Medulla oblongata (tissue), 1 donor: ENCODE data around the gene FZD2.
"Not testable (repeated sequence)": the region's sequence is repeated elsewhere in the genome, so short reads cannot be mapped to it uniquely, and the experiment has no call there.

Experiments used
- DNase-seq: peaks from one replicate; pipeline ENCODE4 v3.0.0-alpha.2; 2015; ENCODE audit errors: extremely low spot score

FZD2 gene

DNA sequence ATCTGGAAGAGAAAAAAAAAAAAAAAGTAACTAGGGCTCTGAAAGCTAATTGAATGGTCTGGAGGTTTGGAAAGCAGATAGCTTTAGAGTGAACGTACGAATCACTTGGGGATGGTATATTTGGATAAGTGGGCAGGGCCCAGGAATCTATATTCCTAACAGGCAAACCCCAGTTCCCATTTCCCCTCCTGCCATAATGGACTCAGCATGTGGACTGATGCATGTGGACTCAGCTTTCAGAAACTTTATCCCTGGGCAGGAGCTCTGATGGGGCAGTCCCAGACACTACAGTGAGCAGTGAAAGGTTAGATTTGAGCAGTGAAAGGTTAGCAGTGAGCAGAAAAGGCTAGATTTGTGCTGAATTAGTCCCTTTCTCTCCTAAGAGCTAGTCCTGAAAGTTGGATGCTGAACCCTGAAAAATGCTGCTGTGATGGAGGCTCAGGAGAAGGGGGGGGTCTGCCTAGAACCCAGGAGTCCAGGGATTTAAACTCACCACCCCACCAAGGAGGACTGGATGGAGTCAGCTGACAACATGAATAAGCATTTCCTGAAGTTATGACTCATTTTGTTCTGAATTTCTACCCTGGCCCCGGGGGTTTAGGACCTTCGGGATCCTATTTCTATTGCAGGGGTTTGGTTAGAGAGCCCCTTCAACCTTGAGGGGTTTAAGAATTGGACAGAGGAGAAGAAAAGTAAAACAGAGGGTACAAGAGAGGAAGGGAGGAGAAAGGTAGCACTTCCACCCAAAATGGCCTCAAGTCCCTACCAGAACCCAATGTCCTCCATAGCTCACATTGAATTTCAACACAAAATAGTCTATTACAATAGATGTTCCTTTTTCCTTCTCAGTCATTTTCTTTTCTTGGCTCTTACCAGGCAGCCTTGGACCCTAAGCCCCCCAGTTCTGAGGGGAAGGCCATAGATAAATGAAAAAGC lies 10.3 kb upstream of the FZD2 start:
- DNase-seq, result no peak

DNA sequence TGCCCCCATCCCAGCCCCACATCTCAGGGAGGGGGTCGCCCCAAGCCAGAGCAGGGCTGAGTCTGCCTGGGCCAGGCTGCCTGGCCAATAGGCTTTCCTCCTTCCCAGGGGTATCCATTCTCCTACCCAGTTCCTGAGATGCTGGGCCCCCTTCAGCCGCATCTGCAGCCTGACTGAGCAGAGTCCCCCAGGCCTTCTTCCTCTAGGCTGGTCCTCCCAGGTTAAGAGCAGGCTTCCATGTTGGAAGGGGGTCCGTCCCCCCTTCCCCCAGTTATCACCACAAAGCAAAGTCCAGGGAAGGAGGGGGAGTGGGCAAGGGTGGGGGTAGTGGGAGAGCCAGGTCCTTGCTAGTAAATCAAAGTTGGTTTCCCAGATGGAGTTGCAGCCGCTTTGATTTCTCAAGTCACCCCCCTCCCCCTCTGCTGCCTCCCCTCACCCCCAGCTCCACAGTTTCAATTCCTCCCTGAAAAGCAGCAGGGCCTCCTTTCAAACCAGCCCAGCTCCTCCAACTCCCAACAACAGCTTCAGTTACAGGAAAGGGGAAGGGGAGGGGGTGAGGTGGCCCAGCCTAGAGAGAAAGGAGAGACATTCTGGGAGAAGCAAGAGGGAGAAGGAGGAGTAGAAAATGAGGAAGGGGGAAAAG lies 9.5 kb upstream of the FZD2 start:
- DNase-seq, result peak; percentile 66

DNA sequence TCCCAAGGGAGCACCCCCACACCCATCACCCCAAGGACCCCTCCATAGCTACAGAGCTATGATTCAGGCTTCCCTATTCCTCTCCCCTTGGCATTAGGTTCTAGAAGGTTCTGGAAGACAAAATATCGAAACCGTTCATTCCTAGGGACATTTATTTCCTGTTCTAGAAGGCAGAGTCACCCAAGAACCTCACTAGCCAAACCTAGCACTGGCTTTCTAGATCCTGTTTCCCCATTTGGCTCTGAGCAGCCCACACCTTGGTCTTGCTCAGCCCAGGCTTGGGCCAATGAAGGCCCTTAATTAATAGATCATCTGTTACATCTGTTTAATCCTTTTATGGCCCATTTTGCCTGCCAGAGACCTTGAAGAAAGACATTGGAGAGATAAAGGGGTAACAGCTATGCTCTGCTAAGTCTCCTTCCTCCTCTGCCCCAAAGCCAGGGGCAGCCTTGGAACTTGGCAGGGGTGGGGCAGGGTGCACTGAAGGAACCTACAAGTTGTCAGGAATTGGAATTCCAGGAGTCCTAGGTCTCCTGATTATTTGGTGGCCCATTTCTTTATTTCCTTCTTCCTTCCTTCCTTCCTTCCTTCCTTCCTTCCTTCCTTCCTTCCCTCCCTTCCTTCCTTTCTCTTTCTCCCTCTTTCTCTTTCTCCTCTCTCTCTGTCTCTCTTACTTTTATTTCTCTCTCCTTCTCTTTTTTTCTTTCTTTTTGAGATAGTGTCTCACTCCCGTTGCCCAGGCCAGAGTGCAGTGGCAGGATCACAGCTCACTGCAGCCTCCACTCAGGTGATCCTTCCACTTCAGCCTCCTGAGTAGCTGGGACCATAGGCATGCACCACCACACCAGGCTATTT lies 8.7 kb upstream of the FZD2 start:
- peak; percentile 46 for DNase-seq

DNA sequence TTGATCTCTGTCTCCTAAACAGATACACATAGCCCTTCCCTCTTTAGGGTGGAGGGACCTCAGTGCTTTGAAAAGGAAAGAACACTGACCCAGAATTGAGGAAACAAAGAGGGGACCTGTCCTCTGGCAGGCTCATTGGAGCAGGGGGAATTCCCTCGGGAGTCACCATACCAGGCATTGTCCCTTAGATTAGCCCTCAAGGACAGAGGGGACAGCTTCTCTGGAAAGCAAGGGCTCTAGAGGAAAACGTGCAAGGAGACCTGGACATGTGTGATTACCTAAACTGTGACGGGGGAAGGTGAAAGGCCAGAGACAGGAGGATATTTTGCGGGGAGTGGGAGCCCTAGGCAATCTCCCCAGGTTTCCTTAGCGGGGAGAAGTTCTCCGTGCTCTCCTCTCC lies 7.6 kb upstream of the FZD2 start:
- DNase-seq, result no peak

DNA sequence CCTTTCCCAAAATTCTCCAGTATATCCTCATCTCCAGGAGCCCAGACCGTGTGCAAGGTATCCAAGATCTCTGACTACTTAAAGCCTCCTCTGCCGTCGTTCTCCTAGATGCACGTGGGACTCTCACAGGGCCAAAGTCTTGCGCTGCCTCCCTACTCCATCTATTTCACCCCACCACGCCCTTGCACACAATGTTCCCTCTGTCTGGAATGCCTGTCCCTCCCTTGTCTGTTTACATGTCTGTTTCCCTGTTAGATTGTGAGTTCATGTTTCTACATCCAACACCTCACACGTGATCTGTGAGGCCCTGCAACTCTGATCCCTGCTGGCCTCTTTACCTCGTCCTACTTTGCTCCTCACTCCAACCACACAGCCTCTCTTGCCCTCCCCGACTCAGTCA lies 4.9 kb upstream of the FZD2 start:
- DNase-seq, result no peak

DNA sequence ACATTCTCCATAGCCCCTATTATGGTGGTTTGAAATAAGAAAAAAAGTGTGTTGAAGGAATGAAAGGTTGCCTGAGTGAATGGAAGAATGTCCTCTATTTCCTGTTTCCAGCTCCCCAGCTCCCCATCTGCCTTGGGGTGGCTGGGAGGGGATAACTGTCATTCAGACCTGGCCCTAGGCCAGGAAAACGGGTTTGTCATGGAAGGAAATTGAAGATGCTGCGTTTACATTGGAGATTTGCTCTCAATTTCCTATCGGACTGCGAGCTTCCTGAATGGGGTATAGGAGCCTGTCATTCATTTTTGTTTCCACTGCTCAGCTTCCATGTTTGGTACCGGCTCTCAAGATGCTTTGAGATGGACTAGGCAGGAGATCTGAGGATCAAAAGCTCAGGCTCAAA lies 2.2 kb upstream of the FZD2 start:
- no peak for DNase-seq

DNA sequence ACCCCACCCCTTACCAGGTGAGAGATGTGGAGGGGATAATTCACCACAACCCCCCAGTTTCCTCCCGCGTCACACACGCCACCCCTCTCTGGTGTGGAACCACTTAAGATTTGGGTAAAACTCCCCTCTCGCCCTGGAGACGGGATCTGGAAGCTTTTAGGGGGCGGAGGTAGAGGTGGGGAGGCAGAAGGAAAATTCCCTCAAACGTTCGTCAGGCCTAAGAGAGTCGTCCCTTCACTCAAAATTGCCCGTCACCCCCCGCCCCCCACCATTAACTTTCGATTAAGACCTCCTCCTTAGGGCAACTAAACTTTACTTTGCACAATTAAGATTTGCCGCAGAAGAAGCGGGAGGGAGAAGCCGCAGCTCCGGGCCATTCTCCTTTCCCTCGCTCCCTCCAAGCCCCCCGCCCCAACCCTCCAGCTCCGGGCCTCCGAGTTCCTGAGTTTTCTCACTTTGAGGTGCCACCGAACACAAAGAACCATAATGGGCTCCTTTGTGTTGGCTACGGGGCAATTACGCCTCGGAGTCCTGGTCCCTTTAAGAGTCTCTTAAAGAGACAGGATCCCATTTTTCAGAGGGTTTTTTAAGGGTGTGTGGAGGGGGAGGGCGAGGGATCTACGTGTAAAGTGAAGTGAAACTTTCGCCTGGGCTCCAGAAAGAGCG lies 985 bp upstream of the FZD2 start:
- DNase-seq, result peak; percentile 74

DNA sequence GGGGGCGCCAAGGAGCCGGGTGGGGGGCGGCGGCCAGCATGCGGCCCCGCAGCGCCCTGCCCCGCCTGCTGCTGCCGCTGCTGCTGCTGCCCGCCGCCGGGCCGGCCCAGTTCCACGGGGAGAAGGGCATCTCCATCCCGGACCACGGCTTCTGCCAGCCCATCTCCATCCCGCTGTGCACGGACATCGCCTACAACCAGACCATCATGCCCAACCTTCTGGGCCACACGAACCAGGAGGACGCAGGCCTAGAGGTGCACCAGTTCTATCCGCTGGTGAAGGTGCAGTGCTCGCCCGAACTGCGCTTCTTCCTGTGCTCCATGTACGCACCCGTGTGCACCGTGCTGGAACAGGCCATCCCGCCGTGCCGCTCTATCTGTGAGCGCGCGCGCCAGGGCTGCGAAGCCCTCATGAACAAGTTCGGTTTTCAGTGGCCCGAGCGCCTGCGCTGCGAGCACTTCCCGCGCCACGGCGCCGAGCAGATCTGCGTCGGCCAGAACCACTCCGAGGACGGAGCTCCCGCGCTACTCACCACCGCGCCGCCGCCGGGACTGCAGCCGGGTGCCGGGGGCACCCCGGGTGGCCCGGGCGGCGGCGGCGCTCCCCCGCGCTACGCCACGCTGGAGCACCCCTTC lies 484 bp downstream of the FZD2 start:
- DNase-seq, result no peak

DNA sequence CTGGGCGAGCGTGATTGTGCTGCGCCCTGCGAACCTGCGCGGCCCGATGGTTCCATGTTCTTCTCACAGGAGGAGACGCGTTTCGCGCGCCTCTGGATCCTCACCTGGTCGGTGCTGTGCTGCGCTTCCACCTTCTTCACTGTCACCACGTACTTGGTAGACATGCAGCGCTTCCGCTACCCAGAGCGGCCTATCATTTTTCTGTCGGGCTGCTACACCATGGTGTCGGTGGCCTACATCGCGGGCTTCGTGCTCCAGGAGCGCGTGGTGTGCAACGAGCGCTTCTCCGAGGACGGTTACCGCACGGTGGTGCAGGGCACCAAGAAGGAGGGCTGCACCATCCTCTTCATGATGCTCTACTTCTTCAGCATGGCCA lies 1.0 kb downstream of the FZD2 start:
- no peak for DNase-seq

DNA sequence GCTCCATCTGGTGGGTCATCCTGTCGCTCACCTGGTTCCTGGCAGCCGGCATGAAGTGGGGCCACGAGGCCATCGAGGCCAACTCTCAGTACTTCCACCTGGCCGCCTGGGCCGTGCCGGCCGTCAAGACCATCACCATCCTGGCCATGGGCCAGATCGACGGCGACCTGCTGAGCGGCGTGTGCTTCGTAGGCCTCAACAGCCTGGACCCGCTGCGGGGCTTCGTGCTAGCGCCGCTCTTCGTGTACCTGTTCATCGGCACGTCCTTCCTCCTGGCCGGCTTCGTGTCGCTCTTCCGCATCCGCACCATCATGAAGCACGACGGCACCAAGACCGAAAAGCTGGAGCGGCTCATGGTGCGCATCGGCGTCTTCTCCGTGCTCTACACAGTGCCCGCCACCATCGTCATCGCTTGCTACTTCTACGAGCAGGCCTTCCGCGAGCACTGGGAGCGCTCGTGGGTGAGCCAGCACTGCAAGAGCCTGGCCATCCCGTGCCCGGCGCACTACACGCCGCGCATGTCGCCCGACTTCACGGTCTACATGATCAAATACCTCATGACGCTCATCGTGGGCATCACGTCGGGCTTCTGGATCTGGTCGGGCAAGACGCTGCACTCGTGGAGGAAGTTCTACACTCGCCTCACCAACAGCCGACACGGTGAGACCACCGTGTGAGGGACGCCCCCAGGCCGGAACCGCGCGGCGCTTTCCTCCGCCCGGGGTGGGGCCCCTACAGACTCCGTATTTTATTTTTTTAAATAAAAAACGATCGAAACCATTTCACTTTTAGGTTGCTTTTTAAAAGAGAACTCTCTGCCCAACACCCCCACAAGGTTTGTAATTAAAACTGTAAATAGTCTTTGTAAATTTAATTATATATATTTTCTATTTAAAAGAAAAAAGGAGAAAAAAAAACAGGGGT lies 1.7 kb downstream of the FZD2 start:
- no peak for DNase-seq

DNA sequence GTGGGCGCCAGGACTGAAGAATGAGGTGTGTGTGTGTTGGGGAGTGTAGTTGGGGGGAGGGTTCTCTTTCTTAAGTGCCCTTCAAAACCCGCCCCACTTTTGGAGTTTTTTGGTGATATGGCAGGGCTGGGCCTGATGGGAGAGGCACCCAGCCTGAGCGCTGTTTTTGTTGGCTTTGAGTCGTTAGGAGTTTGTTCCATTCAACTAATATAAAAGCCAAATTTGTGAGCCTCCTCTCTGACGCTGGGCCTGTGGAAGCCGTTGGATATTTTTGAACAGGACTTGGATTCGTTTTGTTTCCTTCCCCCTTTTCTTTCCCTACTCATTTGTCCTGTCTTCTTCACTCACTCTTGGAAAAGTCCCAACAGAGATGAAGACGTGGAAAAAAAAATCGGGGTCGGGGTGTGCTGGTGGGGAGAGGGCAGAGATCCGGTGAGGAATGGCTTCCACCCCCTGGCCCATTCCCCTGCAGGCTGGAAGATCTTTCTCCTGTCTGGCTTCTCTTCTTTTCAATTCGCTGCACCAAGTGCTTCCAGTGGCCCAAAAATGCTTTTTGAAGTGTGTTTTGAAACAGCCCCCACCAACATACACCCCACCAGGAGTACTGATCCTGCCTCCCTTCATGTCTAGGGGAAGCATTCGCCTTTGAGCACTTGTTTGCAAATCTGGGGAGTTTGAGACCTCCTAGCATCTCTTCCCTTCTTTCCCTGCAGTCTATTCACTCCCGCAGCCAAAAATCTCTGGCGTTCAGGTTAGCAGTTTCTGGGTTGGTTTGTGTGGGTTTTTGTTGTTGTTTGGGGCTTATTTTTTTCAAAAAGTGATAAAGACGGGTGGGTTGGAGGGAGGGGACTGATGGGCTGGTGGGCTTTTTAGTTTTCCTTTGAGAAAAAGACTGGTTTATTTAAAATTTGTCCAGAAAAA lies 2.6 kb downstream of the FZD2 start:
- DNase-seq, result no peak

DNA sequence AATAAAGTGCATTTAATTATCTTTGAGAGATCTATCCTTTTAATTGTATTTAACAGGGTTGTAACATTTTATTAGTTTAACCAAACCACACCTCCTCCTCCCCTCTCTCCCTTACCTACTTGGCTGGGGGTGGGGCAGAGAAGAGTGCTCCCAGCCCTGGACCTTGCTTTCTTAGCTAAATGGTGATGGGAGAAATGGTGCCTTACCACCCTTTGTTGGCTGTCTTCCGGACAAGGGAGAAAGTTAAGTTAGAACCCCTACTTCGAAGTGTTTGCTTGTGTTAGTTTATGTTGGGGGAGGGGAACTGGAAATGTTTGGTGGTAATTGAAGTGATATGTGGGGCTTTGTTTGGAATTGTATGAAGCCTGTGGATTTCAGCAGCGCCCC lies 3.9 kb downstream of the FZD2 start:
- no peak for DNase-seq

DNA sequence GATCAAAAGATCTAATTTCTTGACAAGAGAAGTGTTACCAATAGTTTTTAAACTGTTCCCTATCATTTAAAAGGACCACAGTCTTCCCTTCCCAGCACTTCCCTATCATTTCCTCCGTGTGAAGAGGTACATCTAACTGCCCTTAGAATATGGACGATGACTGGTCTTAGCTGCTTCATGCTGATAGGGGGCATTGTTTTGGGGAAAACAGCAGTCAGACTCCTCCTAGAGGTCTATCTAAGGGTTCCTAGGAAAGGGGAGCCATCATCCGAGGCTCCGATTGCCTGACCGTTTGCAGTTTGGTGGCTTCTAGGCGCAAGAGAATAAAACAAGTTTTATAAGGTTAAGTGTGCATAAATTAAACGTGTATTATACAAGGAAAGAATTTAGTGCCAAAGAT lies 7.1 kb downstream of the FZD2 start:
- no peak for DNase-seq

DNA sequence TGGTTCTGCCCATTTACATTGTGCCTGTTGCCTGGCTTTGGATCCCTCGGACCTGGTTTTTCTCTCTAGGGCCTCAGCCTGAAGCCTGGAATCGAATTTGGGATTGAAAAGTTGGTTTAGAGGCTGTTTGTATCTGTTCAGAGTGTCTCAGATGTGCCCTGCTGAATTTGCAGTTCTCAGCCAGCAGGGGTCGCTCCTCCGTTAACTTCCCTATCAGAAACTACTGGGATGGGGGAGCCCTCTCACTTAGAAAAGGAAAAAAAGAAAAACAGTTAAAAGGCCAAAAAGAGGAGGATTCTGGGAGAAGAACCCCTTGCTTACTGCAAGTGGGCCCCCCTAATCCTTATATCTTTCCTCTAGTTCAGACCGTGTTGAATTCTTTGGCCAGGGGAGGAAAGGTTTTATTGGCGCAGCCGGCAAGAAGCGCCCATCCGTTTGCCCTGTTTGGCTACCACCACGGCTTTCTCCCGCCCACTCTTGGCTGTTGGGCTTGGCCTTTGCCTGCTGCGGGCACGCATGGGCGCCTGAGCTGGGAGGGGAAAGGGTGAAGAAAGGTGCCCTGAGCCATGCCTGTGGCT lies 8.7 kb downstream of the FZD2 start:
- no peak for DNase-seq

DNA sequence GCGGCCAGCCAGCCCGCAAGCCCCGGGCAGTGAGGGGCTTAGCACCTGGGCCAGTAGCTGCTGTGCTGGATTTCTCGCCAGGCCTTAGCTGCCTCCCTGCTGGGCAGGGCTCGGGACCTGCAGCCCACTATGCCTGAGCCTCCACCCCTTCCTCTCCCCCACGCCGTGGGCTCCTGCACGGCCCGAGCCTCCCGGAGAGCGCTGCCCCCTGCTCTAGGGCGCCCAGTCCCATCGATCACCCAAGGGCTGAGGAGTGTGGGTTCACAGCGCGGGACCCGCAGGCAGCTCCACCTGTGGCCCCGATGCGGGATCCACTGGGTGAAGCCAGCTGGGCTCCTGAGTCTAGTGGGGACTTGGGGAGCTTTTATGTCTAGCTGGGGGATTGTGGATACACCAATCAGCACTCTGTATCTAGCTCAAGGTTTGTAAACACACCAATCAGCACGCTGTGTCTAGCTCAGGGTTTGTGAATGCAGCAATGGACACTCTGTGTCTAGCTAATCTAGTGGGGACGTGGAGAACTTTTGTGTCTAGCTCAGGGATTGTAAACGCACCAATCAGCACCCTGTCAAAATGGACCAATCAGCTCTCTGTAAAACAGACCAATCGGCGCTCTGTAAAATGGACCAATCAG lies 11.1 kb downstream of the FZD2 start:
- DNase-seq, result not testable (repeated sequence)

DNA sequence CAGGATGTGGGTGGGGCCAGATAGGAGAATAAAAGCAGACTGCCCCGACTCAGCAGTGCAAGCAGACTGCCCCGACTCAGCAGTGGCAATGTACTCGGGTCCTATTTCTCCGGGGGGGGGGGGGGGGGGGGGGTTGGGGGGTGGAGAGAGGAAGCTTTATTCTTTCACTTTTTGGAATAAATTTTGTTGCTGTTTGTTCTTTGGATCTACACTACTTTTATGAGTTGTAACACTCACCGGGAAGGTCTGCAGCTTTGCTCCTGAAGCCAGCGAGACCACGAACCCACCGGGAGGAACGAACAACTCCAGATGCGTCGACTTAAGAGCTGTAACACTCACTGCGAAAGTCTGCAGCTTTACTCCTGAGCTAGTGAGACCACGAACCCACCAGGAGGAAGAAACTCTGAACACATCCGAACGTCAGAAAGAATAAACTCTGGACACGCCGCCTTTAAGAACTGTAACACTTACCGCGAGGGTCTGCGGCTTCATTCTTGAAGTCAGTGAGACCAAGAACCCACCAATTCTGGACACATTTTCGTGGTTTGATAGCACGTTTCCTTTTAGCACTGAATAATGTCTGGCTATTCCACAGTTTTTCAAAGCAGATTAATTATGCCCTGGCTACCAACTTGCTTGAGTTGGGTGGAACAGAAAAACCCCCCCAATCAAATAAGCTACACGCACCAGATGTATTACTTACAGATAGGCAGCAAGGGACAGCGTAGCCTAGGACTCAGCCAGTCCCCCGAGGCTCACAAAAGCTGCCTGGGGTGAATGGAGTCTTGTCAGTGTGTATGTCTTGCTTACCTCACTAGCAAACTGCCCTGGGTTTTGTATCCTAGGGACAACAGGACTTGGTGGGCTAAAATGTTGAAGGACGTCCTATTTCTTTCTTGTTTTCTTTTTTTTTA lies 11.9 kb downstream of the FZD2 start:
- DNase-seq, result no peak

DNA sequence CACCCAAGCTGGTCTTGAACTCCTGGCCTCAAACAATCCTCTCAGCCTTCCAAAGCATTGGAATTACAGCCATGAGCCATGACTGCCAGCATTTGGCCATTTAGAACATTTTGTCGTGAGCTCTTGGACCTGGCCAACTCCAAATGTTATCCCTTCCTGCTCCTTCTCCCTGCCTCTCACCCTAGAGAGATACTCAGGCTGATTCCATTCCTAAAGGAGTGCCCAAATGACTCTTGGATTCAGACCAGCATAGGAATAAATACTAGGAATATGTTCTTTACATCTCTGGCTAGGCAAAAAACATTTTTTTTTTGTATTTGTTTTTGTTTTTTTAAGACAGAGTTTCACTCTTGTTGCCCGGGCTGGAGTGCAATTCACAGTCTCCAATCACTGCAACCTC lies 15.5 kb downstream of the FZD2 start:
- DNase-seq, result no peak
